ENCODE measurements around the gene TNFAIP8L1. TPM values are rescaled to one million over a fixed set of nuclear protein-coding genes. Genes with fewer than 3 reads are reported as not detected.
A peak's percentile ranks its signal among the peaks of the same experiment; 100 is the strongest.
"Not testable (repeated sequence)": the region's sequence is repeated elsewhere in the genome, so short reads cannot be mapped to it uniquely, and the experiment has no call there.

The TNFAIP8L1 gene
- total RNA-seq, 1 experiment from 2014 or later = 6.5 TPM

- DNase-seq (ENCODE audit: low read depth) = peak; percentile 29
Observed at GRCh38 chr19:4678881-4679790, 39.8 kb downstream of the TNFAIP8L1 start.

- DNase-seq (ENCODE audit: low read depth) = not testable (repeated sequence)
Observed at GRCh38 chr19:4680021-4680420, 40.7 kb downstream of the TNFAIP8L1 start.

- no peak for DNase-seq (ENCODE audit: low read depth)
Observed at GRCh38 chr19:4682417-4683200, 43.3 kb downstream of the TNFAIP8L1 start.

- no peak for DNase-seq (ENCODE audit: low read depth)
Observed at GRCh38 chr19:4684312-4685095, 45.2 kb downstream of the TNFAIP8L1 start.

GRCh38 chr19:4686700-4687099 is 47.4 kb downstream of the TNFAIP8L1 start:
- no peak for DNase-seq (ENCODE audit: low read depth)

- DNase-seq (ENCODE audit: low read depth) = peak; percentile 44
Observed at GRCh38 chr19:4687396-4687795, 48.1 kb downstream of the TNFAIP8L1 start.

GRCh38 chr19:4688587-4688986 is 49.3 kb downstream of the TNFAIP8L1 start:
- no peak for DNase-seq (ENCODE audit: low read depth)

- DNase-seq (ENCODE audit: low read depth) = no peak
Observed at GRCh38 chr19:4689403-4689802, 50.1 kb downstream of the TNFAIP8L1 start.

- no peak for DNase-seq (ENCODE audit: low read depth)
Observed at GRCh38 chr19:4690361-4690760, 51.0 kb downstream of the TNFAIP8L1 start.

GRCh38 chr19:4691373-4691772 is 52.1 kb downstream of the TNFAIP8L1 start:
- DNase-seq (ENCODE audit: low read depth) = no peak

GRCh38 chr19:4692251-4693077 is 53.1 kb downstream of the TNFAIP8L1 start:
- DNase-seq (ENCODE audit: low read depth) = no peak

GRCh38 chr19:4693078-4693350 is 53.7 kb downstream of the TNFAIP8L1 start:
- DNase-seq (ENCODE audit: low read depth) = no peak

GRCh38 chr19:4693471-4694121 is 54.3 kb downstream of the TNFAIP8L1 start:
- DNase-seq (ENCODE audit: low read depth) = no peak

- peak; percentile 97 for DNase-seq (ENCODE audit: low read depth)
Observed at GRCh38 chr19:4694211-4694987, 55.1 kb downstream of the TNFAIP8L1 start.

GRCh38 chr19:4695224-4695731 is 56.0 kb downstream of the TNFAIP8L1 start:
- DNase-seq (ENCODE audit: low read depth) = no peak

GRCh38 chr19:4697304-4697703 is 58.0 kb downstream of the TNFAIP8L1 start:
- no peak for DNase-seq (ENCODE audit: low read depth)

- DNase-seq (ENCODE audit: low read depth) = no peak
Observed at GRCh38 chr19:4699826-4700692, 60.7 kb downstream of the TNFAIP8L1 start.

- no peak for DNase-seq (ENCODE audit: low read depth)
Observed at GRCh38 chr19:4700693-4700970, 61.3 kb downstream of the TNFAIP8L1 start.

- no peak for DNase-seq (ENCODE audit: low read depth)
Observed at GRCh38 chr19:4701557-4701956, 62.2 kb downstream of the TNFAIP8L1 start.
